GM12865 (cell line): ENCODE measurements around the gene CCL22.
A peak's percentile ranks its signal among the peaks of the same experiment; 100 is the strongest.

Experiments used
- DNase-seq: peaks from one replicate; pipeline ENCODE4 v3.0.0; 2010; ENCODE audit warnings: low read depth
- H3K4me3 ChIP-seq: 2 replicates; pipeline ENCODE4 v1.5.1; 2011; ENCODE audit warnings: mild to moderate bottlenecking, low read depth, low read length, control low read depth
- CTCF ChIP-seq: IDR thresholded peaks from 2 replicates; pipeline ENCODE4 v1.5.1; 2011; ENCODE audit warnings: low read length, control low read depth, low read depth, inconsistent platforms; ENCODE audit not compliant: insufficient read depth; ENCODE audit errors: missing control alignments

CCL22 gene

GRCh38 chr16:57413301-57413730, 54.7 kb downstream of the CCL22 start:
- DNase-seq, result peak; percentile 88
- TF ChIP-seq CTCF, result no peak
- H3K4me3 ChIP-seq, result no peak overlapping the region

- TF ChIP-seq CTCF, result no peak
- H3K4me3 ChIP-seq, result no peak overlapping the region
- DNase-seq, result no peak
These were observed 55.1 kb downstream of the CCL22 start for GRCh38 chr16:57413733-57414132.
